ENCODE measurements around the gene KBTBD4.

KBTBD4 gene

DNA sequence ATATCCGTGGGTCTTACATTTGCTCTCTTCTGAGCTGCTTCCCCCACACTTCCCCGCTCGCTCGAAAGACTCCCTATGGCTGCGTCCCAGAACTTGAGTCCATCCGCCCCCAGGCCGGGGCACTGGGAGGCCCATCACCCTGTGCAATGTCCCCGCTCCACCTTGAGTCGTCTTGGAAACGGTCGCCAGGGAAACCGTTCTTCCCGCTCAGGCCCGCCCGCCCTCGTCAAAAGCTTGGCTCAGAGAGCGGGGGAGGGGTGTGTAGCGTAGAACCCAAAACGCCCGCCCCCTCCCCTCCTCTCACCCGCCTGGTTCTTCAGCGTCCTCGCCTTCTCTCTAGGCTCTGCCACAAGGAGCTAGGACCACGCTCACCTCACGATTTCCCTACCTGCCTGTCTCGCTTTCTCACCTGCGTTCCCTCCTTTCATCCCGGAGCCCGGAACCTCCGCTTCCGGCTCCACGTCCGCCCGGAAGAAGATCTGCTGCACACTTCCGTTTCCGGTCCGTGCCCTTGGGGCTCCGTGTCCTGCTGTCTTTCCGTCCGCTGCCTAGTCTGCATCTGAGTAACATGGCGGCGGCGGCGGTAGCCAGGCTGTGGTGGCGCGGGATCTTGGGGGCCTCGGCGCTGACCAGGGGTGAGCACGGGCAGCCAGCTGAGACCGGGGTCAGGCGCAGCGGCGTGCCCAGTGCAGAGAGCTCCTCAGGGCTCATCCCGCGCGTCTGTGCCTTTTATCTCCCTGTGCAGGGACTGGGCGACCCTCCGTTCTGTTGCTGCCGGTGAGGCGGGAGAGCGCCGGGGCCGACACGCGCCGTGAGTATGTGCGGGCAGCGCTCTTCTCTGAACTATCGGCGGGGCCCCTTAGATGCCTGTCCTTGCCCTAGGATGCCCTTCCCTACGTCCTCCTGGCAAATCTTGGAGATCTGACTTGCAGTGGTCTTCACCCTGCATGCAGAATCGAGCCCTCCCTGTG is at the start of gene KBTBD4, which contains the start of gene NDUFS3:
TSS of gene KBTBD4 (minus strand) at position 447 of the 971 bp plus-strand sequence. CDS start at position 428, 19 bp downstream.
TSS of gene NDUFS3 (plus strand) at position 551 of the 971 bp plus-strand sequence. CDS start at position 569, 18 bp downstream.
- peak; percentile 88 for DNase-seq

GRCh38 chr11:47628026-47628425 is 49.3 kb upstream of the KBTBD4 start:
- DNase-seq = no peak

DNA sequence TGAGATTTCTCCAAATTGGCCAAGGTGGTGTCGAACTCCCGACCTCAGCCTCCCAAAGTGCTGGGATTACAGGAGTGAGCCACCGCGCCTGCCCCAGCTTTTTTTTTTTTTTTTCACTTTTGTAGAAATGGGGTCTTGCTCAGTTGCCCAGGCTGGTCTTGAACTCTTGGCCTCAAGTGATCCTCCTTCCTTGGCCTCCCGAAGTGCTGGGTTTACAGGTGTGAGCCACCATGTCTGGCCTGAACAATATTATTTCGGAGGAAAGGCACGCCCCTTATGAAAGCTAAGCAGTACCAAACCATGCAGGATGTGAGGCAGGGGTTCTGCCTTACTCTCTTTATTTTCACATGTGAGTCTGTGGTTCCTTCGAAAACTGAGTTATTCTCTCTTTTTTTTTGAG is 47.5 kb upstream of the KBTBD4 start:
- DNase-seq = no peak

DNA sequence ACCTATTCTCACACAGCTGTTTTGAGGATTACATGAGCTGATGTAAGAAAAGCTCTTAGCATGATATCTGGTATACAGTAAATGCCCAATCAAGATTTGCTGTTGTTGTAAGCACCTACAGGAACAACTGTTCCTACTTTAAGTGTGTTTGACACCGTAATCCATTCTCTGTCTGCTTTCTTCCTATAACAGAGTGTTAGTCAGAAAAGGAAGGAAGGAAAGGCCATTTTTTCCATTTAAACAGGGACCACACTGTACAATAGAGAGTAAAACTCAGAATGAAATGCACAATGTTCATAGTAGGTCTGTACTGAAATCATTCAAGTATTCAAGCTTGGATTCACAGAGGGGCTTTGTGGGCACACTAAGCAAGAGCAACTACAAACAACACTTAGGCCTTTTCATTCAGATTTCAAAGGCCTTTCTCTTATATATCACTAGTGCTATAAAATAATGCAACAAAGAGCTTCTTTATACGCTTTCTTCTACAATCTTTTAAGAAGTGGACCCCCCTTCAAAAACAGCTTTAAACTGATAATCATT is 42.1 kb upstream of the KBTBD4 start:
- no peak for DNase-seq

DNA sequence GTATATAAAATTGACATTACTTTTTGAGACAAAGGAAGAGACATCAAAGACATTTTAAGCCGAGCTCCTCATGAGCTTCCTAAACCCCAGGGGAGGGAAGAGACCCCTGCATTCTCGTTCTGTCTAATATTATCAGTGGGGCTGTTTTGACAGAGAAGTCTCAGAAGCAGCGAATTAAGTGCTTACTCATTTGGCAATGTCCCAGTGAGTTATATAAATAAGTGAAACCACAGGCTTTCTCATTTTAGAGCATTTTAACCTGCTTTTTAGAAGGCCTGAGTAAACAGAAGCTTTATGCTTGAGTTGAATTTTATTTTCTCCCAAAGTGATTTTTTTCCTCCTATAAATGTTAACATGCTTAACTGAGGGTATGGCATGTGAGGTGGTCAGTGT is 38.6 kb upstream of the KBTBD4 start:
- peak; percentile 51 for DNase-seq

GRCh38 chr11:47616726-47617416 is 38.1 kb upstream of the KBTBD4 start:
- peak; percentile 50 for DNase-seq

- no peak for DNase-seq
These were observed 36.5 kb upstream of the KBTBD4 start for GRCh38 chr11:47615249-47615648.

DNA sequence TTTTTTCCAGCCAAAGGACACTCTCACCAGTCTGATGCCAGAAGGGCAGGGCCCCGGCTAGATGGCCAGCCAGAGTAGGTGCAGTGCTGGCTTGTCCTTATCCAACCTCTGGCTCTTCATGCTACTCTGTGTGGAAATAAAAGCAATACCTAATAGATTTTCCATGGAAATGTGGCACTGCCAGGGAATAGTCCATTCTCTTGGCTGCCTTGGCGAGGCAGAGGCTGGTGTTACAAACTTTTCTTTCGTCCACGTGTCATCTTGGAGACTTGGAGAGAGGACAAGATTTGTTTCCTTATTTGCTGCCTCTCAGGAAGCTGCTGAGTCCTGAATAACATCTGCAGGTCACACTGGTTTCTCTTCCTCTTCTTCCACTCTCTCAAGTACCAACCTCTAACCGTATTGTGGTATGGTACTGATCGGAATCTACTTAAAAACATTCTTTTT is 32.6 kb upstream of the KBTBD4 start:
- no peak for DNase-seq

- DNase-seq = no peak
These were observed 30.9 kb upstream of the KBTBD4 start for GRCh38 chr11:47609675-47610074.

DNA sequence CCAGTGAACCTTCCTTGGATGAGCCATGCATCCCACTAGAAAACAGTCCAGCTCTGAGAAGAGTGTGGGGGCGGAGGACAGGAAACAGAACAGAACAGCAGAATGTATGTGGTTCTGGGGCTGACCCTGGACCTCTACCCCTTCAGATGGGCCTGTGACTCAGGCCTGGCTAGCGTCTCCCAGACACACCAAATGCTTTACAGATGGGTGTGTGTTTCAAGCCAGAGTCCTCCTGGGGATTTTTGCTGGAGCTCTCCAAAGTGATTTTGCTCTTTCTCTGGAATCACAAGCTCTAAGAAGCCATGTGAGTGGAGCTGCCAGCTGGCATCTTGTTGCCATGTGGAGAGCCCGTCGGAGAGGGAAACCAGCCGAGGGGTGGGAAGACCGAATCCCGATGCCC is 28.6 kb upstream of the KBTBD4 start:
- DNase-seq = no peak

- no peak for DNase-seq
These were observed 28.0 kb upstream of the KBTBD4 start for GRCh38 chr11:47606731-47607130.

DNA sequence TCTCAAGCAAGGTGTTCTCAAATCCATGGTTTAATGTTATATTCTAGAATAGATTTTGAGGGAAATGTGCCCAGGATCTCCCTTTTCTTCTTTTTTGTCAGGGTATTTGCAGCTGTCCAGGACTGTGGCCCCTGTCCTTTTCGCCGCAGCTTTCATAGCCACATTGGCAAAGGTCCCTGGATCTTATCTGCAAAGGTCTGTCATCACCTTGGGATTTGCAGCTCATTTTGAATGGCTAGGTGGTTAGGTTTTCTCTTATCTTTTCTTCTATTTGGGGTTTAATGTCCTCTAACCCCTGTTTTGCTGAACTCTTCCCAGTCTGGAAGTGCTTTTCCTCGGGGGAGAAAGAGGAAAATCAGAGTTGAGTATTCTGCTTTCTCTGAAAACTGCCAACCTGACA is 27.2 kb upstream of the KBTBD4 start:
- no peak for DNase-seq

- no peak for DNase-seq
These were observed 24.5 kb upstream of the KBTBD4 start for GRCh38 chr11:47603295-47603694.

DNA sequence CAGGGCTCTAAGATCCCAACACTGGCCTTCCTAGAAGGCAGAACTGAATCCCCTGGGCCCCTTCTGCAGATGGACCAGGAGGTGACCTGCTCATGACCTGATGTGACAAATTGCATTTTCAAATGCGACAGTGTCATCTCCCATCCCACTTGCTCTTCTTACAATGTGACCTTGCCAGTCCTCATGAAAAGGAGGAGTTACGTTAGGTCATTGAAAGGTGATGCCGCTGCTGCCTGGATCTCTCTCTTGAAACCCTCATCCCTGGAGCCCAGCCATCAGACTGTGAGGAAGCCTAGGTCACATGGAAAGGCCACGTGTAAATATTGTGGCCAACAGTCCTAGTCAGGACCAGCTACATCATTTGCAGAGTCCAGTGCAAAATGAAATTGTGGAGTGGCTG is 21.1 kb upstream of the KBTBD4 start:
- DNase-seq = no peak

DNA sequence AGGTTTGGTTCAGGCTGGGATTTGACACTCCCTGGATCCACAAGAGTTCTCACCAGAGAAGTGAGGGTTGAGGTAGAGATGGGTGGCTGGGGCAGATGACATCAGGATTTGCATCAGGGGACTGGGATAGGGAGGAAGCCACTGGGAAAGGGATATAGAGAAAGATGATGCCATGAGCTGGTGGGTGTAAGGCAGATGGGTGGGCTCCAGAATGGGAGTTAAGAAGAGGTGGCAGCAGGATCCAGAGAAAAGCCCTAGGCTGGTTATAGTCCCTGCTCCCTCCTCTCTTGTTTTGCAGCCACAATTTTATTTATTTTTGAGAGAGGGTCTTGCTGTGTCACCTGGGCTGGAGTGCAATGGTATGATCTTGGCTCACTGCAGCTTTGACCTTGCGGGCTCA is 17.2 kb upstream of the KBTBD4 start:
- no peak for DNase-seq

DNA sequence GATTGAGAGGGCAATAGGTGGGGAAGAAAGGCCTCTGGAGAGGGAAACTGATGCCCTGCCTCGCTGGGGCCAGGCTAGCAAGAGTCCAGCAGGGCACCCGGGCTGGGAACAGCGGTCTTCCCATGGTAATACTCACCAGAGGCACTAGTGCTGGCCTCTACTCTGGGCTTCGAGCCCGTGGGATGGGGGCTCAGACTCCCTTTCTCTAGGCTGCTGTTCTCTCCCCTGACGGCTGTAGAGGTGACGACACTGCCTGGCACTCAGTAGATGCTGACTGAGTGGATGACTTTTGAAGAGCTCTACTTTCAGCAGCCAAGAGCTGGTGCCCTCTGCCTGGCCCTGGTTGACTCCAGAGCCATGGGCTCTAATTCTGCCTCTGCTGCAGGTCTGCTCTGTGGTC is 16.3 kb upstream of the KBTBD4 start:
- DNase-seq = peak; percentile 12

- no peak for DNase-seq
These were observed 15.4 kb upstream of the KBTBD4 start, which contains the start of gene C1QTNF4 for GRCh38 chr11:47593934-47594855. Gene C1QTNF4 (minus strand): TSS chr11:47594411. CDS start chr11:47590810, 3,601 bp downstream.

GRCh38 chr11:47593492-47593933 is 14.7 kb upstream of the KBTBD4 start:
- no peak for DNase-seq

DNA sequence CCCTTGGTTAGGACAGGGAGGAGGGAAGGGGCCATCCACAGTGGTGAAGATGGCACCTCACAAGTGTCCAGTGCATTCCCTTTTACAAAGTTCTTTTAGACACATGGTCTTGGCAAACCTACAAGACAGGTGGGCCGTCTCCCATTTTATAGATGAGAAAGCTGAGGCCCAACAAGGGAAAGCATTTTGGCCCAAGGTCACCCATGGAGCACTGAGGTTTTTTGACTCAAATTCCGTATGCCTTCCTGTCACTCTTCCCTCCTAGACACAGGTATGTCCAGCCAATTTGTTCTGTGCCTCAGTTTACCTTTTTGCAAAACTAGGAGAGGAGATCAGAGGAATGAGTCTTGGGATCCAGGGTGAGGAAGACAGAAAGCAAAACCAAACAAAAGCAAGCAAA is 14.2 kb upstream of the KBTBD4 start:
- DNase-seq = no peak

GRCh38 chr11:47592251-47592650 is 13.5 kb upstream of the KBTBD4 start:
- no peak for DNase-seq

- DNase-seq = no peak
These were observed 13.0 kb upstream of the KBTBD4 start for GRCh38 chr11:47591764-47592163.

All from DMS79 (cell line).